ENCODE measurements around the gene URI1.

DNA sequence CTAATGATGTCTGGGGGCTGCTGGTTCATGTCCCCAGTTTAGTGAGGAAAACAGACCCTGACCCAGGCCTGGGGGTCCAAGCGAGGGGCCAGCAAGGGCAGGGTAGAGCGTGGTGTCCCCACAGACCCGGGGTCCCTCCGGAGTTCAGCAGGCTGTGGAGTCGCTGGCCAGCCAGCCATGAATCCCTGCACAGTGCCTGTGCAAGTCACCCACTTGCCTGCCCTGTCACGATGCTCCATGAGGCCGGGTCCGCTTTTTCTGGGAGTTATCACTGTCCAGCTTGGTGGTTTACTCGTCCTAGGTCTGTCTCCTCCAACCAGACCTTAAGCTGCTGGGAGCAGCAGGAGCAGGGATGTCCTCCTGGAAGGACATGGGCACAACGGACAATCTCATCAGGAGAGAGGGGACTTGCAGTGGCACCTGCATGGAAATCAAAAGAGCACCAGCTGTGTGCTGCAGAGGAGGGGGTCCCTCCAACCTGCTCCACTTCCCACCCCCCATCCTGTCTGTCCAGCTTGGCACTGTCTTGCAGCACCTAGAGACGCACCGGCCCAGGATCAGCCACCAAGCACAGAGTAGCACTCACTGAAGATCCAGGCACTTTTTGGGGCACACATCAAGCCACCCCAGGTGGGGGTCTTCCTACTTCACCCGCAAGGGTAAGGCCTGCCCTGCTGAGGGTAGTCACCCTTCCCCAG is 121.8 kb downstream of the URI1 start:
- TF ChIP-seq EZH2 (IDR thresholded peaks at IDR 0.05; ENCODE audit: insufficient read depth, poor library complexity, severe bottlenecking): no peak
- TF ChIP-seq EZH2phosphoT487 (IDR thresholded peaks at IDR 0.05; ENCODE audit: insufficient read depth, low read depth): no peak

Measured in GM23248 (cell line).